Measurements from ENCODE around the gene KLHL5. TPM values are rescaled to one million over a fixed set of nuclear protein-coding genes. Genes with fewer than 3 reads are reported as not detected.

Gene KLHL5
- total RNA-seq, 2 donors from 2014 or later: 25.1 to 41.1 TPM

DNA sequence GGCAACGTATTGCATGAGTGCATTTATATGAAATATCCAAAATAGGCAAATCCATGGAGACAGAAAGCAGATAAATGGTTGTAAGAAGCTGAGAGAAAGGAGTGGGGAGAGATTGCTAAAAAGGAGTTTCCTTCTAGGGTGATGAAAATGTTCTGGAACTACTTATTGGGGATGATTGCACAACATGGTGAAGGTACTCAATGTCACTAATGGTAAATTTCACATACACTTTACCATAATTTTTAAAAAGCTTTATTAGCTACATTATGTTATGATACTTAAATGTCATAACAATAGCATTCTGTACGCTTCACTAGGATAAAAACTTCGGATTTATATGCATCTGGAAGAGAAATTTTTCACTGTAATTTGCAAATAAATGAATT, 63.6 kb downstream of the KLHL5 start:
- no peaks in the 10 kb centered on the region for H3K27me3 ChIP-seq (ENCODE audit: control insufficient read depth, insufficient read depth, low read length, poor library complexity, severe bottlenecking)
- DNase-seq: no peak
- Mint-ChIP-seq H3K27me3 (ENCODE audit: insufficient read depth) (no peaks in the 10 kb centered on the region), H3K4me1 (no peaks in the 10 kb centered on the region), H3K36me3 (ENCODE audit: low read depth) (peaks cover 12% of the 10 kb centered on the region), H3K27ac (no peak overlapping the region), H3K4me3 (no peak overlapping the region), H3K9me3 (peaks cover 23% of the 10 kb centered on the region)
- no peak overlapping the region for H3K4me3 ChIP-seq (ENCODE audit: low read length)
- no peak overlapping the region for H3K27ac ChIP-seq (ENCODE audit: low read depth, low read length)
- H3K9me3 ChIP-seq (ENCODE audit: control insufficient read depth, low read length): peaks cover 7% of the 10 kb centered on the region
- H3K4me1 ChIP-seq (ENCODE audit: control insufficient read depth, insufficient read depth, low read length): no peaks in the 10 kb centered on the region
- H3K36me3 ChIP-seq (ENCODE audit: control insufficient read depth, insufficient read depth, low read length): no peaks in the 10 kb centered on the region
- no peak overlapping the region for H3K9ac ChIP-seq (ENCODE audit: extremely low read depth, low read length, poor library complexity, severe bottlenecking)
- WGBS, 2 experiments (ENCODE audit: insufficient coverage in 1 of 2, insufficient read length in 1 of 2): 91 to 100% methylated on average over 1 to 3 of the region's 3 CpGs
- TF ChIP-seq, protein P1, sequence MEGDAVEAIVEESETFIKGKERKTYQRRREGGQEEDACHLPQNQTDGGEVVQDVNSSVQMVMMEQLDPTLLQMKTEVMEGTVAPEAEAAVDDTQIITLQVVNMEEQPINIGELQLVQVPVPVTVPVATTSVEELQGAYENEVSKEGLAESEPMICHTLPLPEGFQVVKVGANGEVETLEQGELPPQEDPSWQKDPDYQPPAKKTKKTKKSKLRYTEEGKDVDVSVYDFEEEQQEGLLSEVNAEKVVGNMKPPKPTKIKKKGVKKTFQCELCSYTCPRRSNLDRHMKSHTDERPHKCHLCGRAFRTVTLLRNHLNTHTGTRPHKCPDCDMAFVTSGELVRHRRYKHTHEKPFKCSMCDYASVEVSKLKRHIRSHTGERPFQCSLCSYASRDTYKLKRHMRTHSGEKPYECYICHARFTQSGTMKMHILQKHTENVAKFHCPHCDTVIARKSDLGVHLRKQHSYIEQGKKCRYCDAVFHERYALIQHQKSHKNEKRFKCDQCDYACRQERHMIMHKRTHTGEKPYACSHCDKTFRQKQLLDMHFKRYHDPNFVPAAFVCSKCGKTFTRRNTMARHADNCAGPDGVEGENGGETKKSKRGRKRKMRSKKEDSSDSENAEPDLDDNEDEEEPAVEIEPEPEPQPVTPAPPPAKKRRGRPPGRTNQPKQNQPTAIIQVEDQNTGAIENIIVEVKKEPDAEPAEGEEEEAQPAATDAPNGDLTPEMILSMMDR (conservative IDR thresholded peaks at IDR 0.05): no peak

DNA sequence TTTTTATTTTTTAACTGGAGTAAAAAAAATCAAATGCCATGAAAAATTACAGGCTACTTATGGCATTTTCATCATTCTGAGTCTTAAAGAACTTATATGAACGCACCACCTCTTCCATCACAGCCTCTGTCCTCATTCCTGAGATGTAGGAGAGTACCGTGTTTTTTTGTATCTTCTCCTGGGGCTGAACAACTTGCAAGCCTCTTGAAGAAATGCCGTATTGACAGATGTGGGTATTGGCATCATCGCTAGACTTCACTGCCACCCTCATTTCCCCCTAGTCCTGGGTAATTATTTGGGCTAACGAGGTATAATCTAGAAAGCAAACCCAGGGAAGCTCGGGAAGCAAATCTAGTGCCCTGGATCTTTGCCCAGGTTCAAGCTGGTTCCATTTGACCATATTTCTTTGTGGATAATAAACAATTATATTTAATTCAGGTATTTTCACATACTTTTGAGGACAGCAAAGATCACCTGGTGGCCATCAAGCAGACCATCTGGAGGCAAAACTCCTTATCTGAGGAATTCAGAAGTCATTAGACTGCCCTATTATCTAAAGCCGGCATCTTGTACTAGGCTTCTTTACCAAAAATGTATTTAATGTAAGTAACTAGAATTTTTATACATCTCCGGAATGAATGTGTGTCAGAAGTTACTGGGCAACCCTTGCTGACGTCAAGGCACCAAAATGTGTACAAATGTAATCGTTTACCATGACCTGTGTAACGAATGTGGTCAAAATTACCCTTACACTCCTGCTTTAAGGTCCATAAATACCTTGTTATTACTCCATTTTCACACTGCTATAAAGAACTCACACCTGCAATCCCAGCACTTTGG, 64.4 kb downstream of the KLHL5 start:
- 94 to 97% methylated on average over 6 to 11 of the region's 11 CpGs for WGBS, 2 experiments (ENCODE audit: insufficient coverage in 1 of 2, insufficient read length in 1 of 2)
- no peak for DNase-seq

DNA sequence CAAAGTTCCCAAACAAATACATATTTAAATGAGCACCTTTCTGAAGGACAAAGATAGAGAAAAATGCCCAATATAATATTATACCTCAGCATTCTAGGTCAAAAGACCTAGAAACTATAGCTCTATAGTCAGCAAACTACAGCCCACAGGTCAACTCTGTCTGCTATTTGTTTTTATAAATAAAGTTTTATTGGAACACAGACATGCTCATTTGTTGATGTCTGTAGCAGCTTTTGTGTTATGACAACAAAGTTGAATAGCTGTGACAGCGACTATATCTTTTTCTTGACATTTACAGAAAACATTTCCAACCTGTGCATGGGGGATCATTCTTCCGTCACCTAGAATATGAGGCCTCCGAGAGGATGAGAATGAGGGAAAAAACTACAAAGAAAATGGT, 71.6 kb downstream of the KLHL5 start:
- Histone ChIP-seq H3K36me3 (ENCODE audit: control insufficient read depth, insufficient read depth, low read length) (no peaks in the 10 kb centered on the region), H3K4me1 (ENCODE audit: control insufficient read depth, insufficient read depth, low read length) (no peaks in the 10 kb centered on the region), H3K27ac (ENCODE audit: low read depth, low read length) (no peak overlapping the region), H3K4me3 (ENCODE audit: low read length) (no peak overlapping the region), H3K9me3 (ENCODE audit: control insufficient read depth, low read length) (peaks cover 7% of the 10 kb centered on the region), H3K9ac (ENCODE audit: extremely low read depth, low read length, poor library complexity, severe bottlenecking) (no peak overlapping the region), H3K27me3 (ENCODE audit: control insufficient read depth, insufficient read depth, low read length, poor library complexity, severe bottlenecking) (no peaks in the 10 kb centered on the region)
- Mint-ChIP-seq H3K27ac (no peak overlapping the region), H3K27me3 (ENCODE audit: insufficient read depth) (no peaks in the 10 kb centered on the region), H3K4me1 (no peaks in the 10 kb centered on the region), H3K4me3 (no peak overlapping the region), H3K9me3 (peaks cover 15% of the 10 kb centered on the region), H3K36me3 (ENCODE audit: low read depth) (peaks cover 2% of the 10 kb centered on the region)
- TF ChIP-seq, protein P1 (conservative IDR thresholded peaks at IDR 0.05): no peak
- WGBS, 2 experiments (ENCODE audit: insufficient coverage in 1 of 2, insufficient read length in 1 of 2): 86 to 92% methylated on average over 1 to 3 of the region's 3 CpGs
- DNase-seq: no peak

More for the DNA sequence above, 64.4 kb downstream of the KLHL5 start:
- H3K4me3 Mint-ChIP-seq: no peak overlapping the region
- no peak overlapping the region for H3K27ac Mint-ChIP-seq
- Histone ChIP-seq H3K4me1 (ENCODE audit: control insufficient read depth, insufficient read depth, low read length) (no peaks in the 10 kb centered on the region), H3K9ac (ENCODE audit: extremely low read depth, low read length, poor library complexity, severe bottlenecking) (no peak overlapping the region), H3K27me3 (ENCODE audit: control insufficient read depth, insufficient read depth, low read length, poor library complexity, severe bottlenecking) (no peaks in the 10 kb centered on the region), H3K36me3 (ENCODE audit: control insufficient read depth, insufficient read depth, low read length) (no peaks in the 10 kb centered on the region), H3K27ac (ENCODE audit: low read depth, low read length) (no peak overlapping the region), H3K9me3 (ENCODE audit: control insufficient read depth, low read length) (peaks cover 7% of the 10 kb centered on the region), H3K4me3 (ENCODE audit: low read length) (no peak overlapping the region)
- H3K4me1 Mint-ChIP-seq: no peaks in the 10 kb centered on the region
- H3K36me3 Mint-ChIP-seq (ENCODE audit: low read depth): peaks cover 12% of the 10 kb centered on the region
- peaks cover 23% of the 10 kb centered on the region for H3K9me3 Mint-ChIP-seq
- H3K27me3 Mint-ChIP-seq (ENCODE audit: insufficient read depth): no peaks in the 10 kb centered on the region
- TF ChIP-seq, protein P1 (conservative IDR thresholded peaks at IDR 0.05): no peak
